Endothelial cell of umbilical vein (primary cell): ENCODE results near the gene TMEM209. TPM values are rescaled to one million over a fixed set of nuclear protein-coding genes. Genes with fewer than 3 reads are reported as not detected.

ENCODE experiments used
- BruUV-seq: library from RNA; stranded (reverse); fragments of 400-500 nt; replicated peaks from 2 replicates; lab custom pipeline; 2021; lab: Mats Ljungman, UMichigan
- CTCF ChIA-PET: fragments of 300-600, 350-600 bp; sonication (Branson Sonifier 250); formaldehyde crosslinking; loops from one replicate; lab custom pipeline; 2021; ENCODE audit warnings: antibody characterized with exemption, inconsistent platforms; lab: Charles Lee
- POLR2A ChIA-PET: fragments of 300-600, 350-600 bp; sonication (Branson Sonifier 250); formaldehyde crosslinking; loops from one replicate; lab custom pipeline; 2021; ENCODE audit warnings: antibody characterized with exemption, inconsistent platforms; lab: Charles Lee
- DNase-seq: peaks from one replicate; pipeline ENCODE4 v3.0.0-alpha.2; 2011; ENCODE audit warnings: low read depth, low spot score
- FAIRE-seq: peaks from 2 replicates; lab custom pipeline; 2011; peaks lifted over from hg19 to GRCh38; lab: Jason Lieb, UNC
- H2AFZ ChIP-seq: 2 replicates; pipeline ENCODE4 v1.6.0; 2012; ENCODE audit warnings: low read depth, low read length, control low read depth, inconsistent platforms
- H3K27ac ChIP-seq: 2 replicates; pipeline ENCODE4 v1.5.1; 2011; ENCODE audit warnings: low read depth, mild to moderate bottlenecking, control low read depth, low read length, moderate library complexity; ENCODE audit not compliant: insufficient read depth
- H3K27me3 ChIP-seq, 2 experiments: 2 replicates each; pipeline versions ENCODE4 v1.6.0 to v1.6.1; 2011; ENCODE audit warnings: low read length in 2 of 2, mixed read lengths in 1 of 2; ENCODE audit not compliant: control insufficient read depth in 2 of 2, insufficient read depth in 2 of 2
- H3K36me3 ChIP-seq, 2 experiments: 2 replicates in 1 of 2; 3 replicates in 1 of 2; pipeline ENCODE4 v1.5.1; 2011; ENCODE audit warnings: low read length in 2 of 2, mild to moderate bottlenecking in 1 of 2, moderate library complexity in 1 of 2; ENCODE audit not compliant: control insufficient read depth in 2 of 2, insufficient read depth in 2 of 2; ENCODE audit errors: extremely low read depth in 1 of 2
- H3K4me1 ChIP-seq: 3 replicates; pipeline ENCODE4 v1.5.1; 2011; ENCODE audit warnings: mild to moderate bottlenecking, low read length; ENCODE audit not compliant: control insufficient read depth, insufficient read depth; ENCODE audit errors: extremely low read depth
- H3K4me2 ChIP-seq: 2 replicates; pipeline ENCODE4 v1.6.1; 2011; ENCODE audit warnings: low read length, control low read depth, mixed read lengths; ENCODE audit not compliant: insufficient read depth
- H3K4me3 ChIP-seq, 3 experiments: fragments of 200-600 bp in 1 of 3; sonication (generic), shearing (Covaris generic) in 1 of 3; replicated peaks in 1 of 3; 2 replicates each; pipeline ENCODE4 v1.5.1; 2011 to 2016; ENCODE audit warnings: control low read depth in 3 of 3, low read length in 3 of 3, mild to moderate bottlenecking in 2 of 3, inconsistent platforms in 1 of 3, low read depth in 1 of 3, moderate library complexity in 1 of 3; ENCODE audit not compliant: insufficient read depth in 1 of 3
- H3K79me2 ChIP-seq: 2 replicates; pipeline ENCODE4 v1.6.0; 2012; ENCODE audit warnings: low read length, inconsistent platforms; ENCODE audit not compliant: control insufficient read depth, insufficient read depth
- H3K9ac ChIP-seq: replicated peaks from 2 replicates; pipeline ENCODE3; 2011; ENCODE audit warnings: low read length, control low read depth; ENCODE audit not compliant: insufficient read depth; ENCODE audit errors: extremely low read depth
- H3K9me1 ChIP-seq: replicated peaks from 3 replicates; pipeline ENCODE4 v1.6.0; 2011; ENCODE audit warnings: mild to moderate bottlenecking, low read length; ENCODE audit not compliant: control insufficient read depth, insufficient read depth; ENCODE audit errors: extremely low read depth
- H3K9me3 ChIP-seq: replicated peaks from 2 replicates; pipeline ENCODE4 v1.5.1; 2012; ENCODE audit warnings: low read length, inconsistent platforms; ENCODE audit not compliant: control insufficient read depth, insufficient read depth
- H4K20me1 ChIP-seq: replicated peaks from 2 replicates; pipeline ENCODE3; 2011; ENCODE audit warnings: mild to moderate bottlenecking, low read length; ENCODE audit not compliant: control insufficient read depth, insufficient read depth; ENCODE audit errors: extremely low read depth
- CTCF ChIP-seq, 2 donors: IDR thresholded peaks; 1 replicate in 1 of 2; 2 replicates in 1 of 2; pipeline ENCODE4 v1.5.1; 2011; ENCODE audit warnings: low read length in 2 of 2, mild to moderate bottlenecking in 2 of 2, moderate library complexity in 2 of 2, control low read depth in 1 of 2, inconsistent platforms in 1 of 2, low read depth in 1 of 2; ENCODE audit not compliant: insufficient read depth in 1 of 2; ENCODE audit errors: extremely low read depth in 1 of 2
- EZH2 ChIP-seq: IDR thresholded peaks from 2 replicates; pipeline ENCODE4 v1.6.1; 2012; ENCODE audit warnings: borderline replicate concordance, low read depth, mild to moderate bottlenecking, moderate library complexity, low read length, inconsistent platforms; ENCODE audit not compliant: severe bottlenecking
- FOS ChIP-seq: IDR thresholded peaks from 2 replicates; pipeline ENCODE4 v1.6.1; 2011; ENCODE audit warnings: mild to moderate bottlenecking, low read length, moderate library complexity, borderline replicate concordance; ENCODE audit not compliant: insufficient read depth
- GATA2 ChIP-seq: IDR thresholded peaks from 2 replicates; pipeline ENCODE4 v1.7.0; 2011; ENCODE audit warnings: low read depth, mild to moderate bottlenecking, moderate library complexity, mixed read lengths, low read length; ENCODE audit not compliant: insufficient read length, insufficient read depth
- JUN ChIP-seq: IDR thresholded peaks from 2 replicates; pipeline ENCODE4 v1.6.1; 2011; ENCODE audit warnings: borderline replicate concordance, low read depth; ENCODE audit not compliant: insufficient read length, insufficient read depth
- MAX ChIP-seq: IDR thresholded peaks from 2 replicates; pipeline ENCODE4 v1.6.1; 2011; ENCODE audit not compliant: insufficient read depth, insufficient read length
- MYC ChIP-seq: IDR thresholded peaks from one replicate; pipeline ENCODE4 v1.6.1; 2011; ENCODE audit warnings: mild to moderate bottlenecking, low read depth, low read length
- POLR2A ChIP-seq: IDR thresholded peaks from 2 replicates; pipeline ENCODE4 v1.6.1; 2012; ENCODE audit warnings: low read depth, mild to moderate bottlenecking, control low read depth, low read length
- POLR2AphosphoS5 ChIP-seq: IDR thresholded peaks from 2 replicates; pipeline ENCODE4 v1.6.1; 2012; ENCODE audit warnings: low read depth, mild to moderate bottlenecking, control low read depth, low read length, moderate library complexity; ENCODE audit not compliant: insufficient read depth
- dilution Hi-C: fragments of 300-500 bp; cut with MboI; formaldehyde crosslinking; loops from one replicate; pipeline ENCODE4 v1.15.0; 2019; ENCODE audit warnings: low sequenced_read_pairs; ENCODE audit not compliant: extremely low pct_ligation_motif_present
- intact Hi-C: fragments of 100-400 bp; cut with micrococcal nuclease; formaldehyde crosslinking; loops from one replicate; pipeline ENCODE4 v1.10.0; 2022
- polyA plus RNA-seq, 4 experiments: library from polyadenylated mRNA; depleted of rRNA in 3 of 4; stranded (reverse) in 3 of 4; unstranded in 1 of 4; fragments of >200 nt; gene quantifications; 2 replicates each; pipeline versions ENCODE4 v1.2.1 to v1.2.3, GENCODE V29; 2011 to 2012; ENCODE audit warnings: missing spikeins in 1 of 4
- total RNA-seq: library from RNA; stranded (reverse); gene quantifications from 2 replicates; pipeline ENCODE4 v1.2.3, GENCODE V29; 2021

TMEM209 gene
- total and polyA plus RNA-seq, 2 donors (not counting 3 experiments of a cell fraction or from before 2014, with no cell fraction given), result 13.0 to 16.6 TPM

DNA sequence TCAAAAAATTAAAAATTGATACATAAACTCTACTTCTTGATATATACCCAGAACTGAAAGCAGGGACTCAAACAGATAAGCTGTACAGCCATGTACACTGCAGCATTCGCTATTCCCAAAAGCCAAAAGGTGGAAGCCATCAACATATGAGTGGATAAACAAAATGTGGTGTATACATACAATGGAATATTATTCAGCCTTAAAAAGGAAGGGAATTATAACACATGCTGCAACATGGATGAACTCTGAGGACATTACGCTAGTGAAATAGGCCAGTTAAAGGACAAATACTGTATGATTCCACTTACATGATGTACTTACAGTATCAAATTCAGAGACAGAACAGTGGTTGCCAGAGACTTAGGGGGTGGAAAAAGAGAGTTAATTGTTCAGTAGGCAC, 8.1 kb downstream of the TMEM209 start:
- no peaks in the 10 kb centered on the region for H3K79me2 ChIP-seq
- no TSS peak for BruUV-seq
- H3K4me2 ChIP-seq, result no peak overlapping the region
- peaks cover 0 to 3% of the 10 kb centered on the region in 2 experiments for H3K36me3 ChIP-seq
- intact Hi-C loops, result no loop called here
- H3K9me1 ChIP-seq, result no peaks in the 10 kb centered on the region
- FAIRE-seq (no peak), DNase-seq (no peak)
- TF ChIP-seq MYC, result no peak
- no peak for TF ChIP-seq FOS
- TF ChIP-seq POLR2AphosphoS5, result no peak
- no peak for TF ChIP-seq EZH2
- no peak for TF ChIP-seq CTCF (IDR thresholded peaks at IDR 0.05; ENCODE audit: extremely low read depth in 1 of 2, insufficient read depth in 1 of 2, low read depth in 1 of 2, low read length in 2 of 2)
- no peak for TF ChIP-seq JUN
- TF ChIP-seq GATA2, result no peak
- TF ChIP-seq POLR2A, result no peak
- no peak for TF ChIP-seq MAX
- no peaks in the 10 kb centered on the region for H3K9me3 ChIP-seq
- no peak overlapping the region for H3K4me3 ChIP-seq
- ChIA-PET CTCF (no interaction called here), POLR2A (no interaction called here)
- H3K27ac ChIP-seq, result no peak overlapping the region
- no peaks in the 10 kb centered on the region for H4K20me1 ChIP-seq
- no peaks in the 10 kb centered on the region for H3K27me3 ChIP-seq
- no peaks in the 10 kb centered on the region for H3K4me1 ChIP-seq
- H2AFZ ChIP-seq, result no peak overlapping the region
- H3K9ac ChIP-seq, result no peak overlapping the region
- dilution Hi-C loops, result no loop called here
